ENCODE data around the gene SPTAN1.

- no peak for TF ChIP-seq POLR2AphosphoS5 (IDR thresholded peaks at IDR 0.05)
- no peak for TF ChIP-seq CTCF (IDR thresholded peaks at IDR 0.05)
Measured at GRCh38 chr9:128577206-128577605, 24.8 kb downstream of the SPTAN1 start.

Data from esophagus muscularis mucosa (tissue), 3 donors.